GM18858 (cell line): ENCODE results near the gene FGF6.
"Not testable (repeated sequence)": the region's sequence is repeated elsewhere in the genome, so short reads cannot be mapped to it uniquely, and the experiment has no call there.

Source experiments
- ATAC-seq: cut with Tn5 transposase; IDR thresholded peaks from one replicate; pipeline ENCODE4 v1.9.1; 2021; ENCODE audit not compliant: unreplicated experiment

FGF6 gene

GRCh38 chr12:4421590-4422031, 24.0 kb downstream of the FGF6 start:
- no peak for ATAC-seq

DNA sequence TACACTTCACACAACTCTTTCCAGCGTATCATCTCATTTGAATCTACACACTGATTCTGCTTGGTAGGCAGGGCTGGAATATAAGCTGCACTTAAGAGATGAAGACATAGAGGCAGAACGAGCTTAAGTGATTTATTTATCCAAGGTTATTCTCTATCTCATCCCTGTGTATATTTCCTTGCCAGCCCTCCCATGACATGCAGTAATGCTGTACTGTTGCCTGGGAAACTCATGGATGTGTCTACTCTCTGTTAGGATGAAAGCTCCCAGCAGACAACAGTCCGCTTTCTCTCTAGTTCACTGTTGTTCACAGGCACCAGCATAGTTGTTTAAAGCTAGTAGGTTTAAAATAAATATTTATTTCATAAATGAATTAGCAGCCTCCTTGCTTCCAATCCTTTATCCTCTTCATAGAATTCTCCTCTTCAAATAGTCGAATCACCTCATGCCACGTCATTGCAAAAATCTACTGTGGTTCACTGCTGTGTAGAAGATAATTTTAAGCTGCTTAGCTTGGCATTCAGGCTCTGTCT, 25.4 kb downstream of the FGF6 start:
- ATAC-seq, result no peak

- ATAC-seq, result no peak
Measured at GRCh38 chr12:4418913-4419312, 26.7 kb downstream of the FGF6 start.

- ATAC-seq, result no peak
Measured at GRCh38 chr12:4417936-4418335, 27.7 kb downstream of the FGF6 start.

DNA sequence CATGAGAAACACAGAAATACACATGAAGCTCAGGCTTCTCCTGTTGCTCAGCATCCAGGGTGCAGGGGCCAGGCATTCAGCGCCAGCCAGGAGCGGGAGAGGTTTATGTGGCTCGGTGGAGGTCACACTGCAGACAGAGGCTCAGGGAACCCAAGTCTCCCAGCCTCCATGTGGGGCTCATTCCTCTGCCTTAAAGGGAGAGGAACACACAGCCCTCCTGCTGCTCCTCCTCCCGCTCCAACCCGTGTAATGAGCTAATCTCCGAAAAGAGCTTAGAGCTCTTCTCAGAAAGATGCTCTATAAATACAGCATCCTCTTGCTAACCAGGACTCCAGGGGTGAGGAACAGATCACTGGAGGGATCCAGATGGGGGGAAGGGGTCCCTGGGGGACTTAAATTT, 28.2 kb downstream of the FGF6 start:
- no peak for ATAC-seq

DNA sequence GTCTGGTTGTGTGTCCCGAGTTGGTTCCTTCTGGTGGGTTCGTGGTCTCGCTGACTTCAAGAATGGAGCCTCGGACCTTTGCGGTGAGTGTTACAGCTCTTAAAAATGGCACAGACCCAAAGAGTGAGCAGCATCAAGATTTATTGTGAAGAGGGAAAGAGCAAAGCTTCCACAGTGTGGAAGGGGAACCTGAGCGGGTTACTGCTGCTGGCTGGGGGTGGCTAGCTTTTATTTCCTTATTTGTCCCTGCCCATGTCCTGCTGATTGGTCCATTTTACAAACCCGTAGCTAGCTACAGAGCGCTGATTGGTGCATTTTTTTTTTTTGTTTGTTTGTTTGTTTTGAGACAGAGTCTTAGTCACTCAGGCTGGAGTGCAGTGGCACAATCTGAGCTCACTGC, 29.3 kb downstream of the FGF6 start:
- ATAC-seq, result no peak

- ATAC-seq, result no peak
Measured at GRCh38 chr12:4412465-4412864, 33.1 kb downstream of the FGF6 start.

DNA sequence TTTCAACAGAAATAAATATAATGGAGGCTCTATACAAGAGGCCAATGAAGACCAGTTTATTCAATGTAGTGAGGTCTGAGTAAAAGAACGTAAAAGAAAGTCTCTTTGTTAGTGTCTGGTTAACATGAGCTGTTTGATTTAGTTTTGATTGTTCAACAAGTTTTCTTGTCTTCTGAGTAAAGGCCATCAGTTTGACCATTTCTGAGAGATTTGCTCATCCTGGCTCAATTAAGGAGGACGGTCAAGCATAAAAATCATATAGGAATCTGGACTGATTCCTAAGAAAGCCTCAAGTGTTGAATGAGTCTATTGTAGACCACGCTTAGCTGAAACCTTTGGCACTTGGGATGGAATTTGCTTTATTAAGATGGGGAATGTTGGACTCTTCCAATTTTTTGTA, 33.6 kb downstream of the FGF6 start:
- no peak for ATAC-seq

GRCh38 chr12:4407136-4407535, 38.5 kb downstream of the FGF6 start:
- ATAC-seq, result no peak

GRCh38 chr12:4404877-4405637, 40.6 kb downstream of the FGF6 start:
- not testable (repeated sequence) for ATAC-seq

DNA sequence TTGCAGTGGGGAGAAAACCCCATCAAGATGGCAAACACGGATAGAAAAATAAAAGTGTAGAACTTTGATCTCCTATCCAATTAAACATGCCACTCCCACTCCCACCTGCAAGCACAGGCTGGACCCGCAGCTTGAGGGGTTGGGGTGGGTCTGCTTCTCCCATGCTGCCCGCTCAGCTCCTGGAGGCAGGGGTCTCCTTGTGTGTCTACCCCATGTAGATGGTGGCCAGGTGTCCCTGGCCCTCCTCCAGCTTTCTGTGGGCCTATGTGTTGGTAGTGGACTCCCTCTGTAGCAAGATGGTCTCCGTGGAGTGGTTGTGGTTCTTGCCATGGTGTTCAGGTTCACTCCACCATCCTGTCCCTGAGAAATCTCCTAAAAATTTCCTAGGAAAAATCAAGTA, 42.6 kb downstream of the FGF6 start:
- no peak for ATAC-seq

- no peak for ATAC-seq
Measured at GRCh38 chr12:4401117-4401516, 44.5 kb downstream of the FGF6 start.

DNA sequence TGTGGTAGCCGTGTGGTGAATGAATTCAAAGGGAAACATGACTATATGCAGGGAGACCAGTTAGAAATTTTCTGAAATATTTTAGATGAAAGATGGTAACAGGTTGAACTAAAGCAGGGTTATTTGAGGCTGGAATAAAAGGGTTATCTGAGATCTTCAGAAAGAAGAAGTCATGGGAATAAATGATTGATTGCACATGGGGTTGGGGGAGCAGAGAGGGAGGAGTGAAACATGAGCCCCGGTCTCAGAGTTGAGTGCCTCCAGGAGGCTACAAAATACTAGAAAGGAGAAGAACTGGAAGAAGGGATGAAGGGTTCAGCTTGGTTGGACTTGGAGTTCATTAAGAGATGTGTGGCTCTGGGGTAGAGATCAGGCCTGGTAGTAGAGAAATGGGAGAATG, 49.8 kb downstream of the FGF6 start:
- no peak for ATAC-seq

DNA sequence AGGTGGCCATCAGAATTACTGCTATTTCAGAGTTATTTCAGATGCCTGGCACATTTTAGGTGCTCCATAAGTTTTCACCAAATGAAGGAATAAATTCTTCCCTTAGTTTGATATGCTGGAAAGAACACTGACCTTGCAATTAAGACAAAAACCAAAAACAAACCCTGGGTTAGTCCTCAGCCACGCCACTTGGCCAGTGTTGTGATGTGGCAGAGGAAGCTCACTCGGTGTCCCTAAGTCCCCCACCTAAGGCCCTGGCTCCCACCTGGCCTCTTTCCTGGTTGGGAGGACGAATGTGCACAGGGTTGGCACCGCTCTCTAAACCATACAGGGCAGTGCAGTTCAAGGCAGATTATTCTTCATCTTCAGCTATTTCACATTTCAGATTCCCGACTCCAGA, 52.4 kb downstream of the FGF6 start:
- ATAC-seq, result no peak

GRCh38 chr12:4392223-4392742, 53.3 kb downstream of the FGF6 start:
- ATAC-seq, result no peak

DNA sequence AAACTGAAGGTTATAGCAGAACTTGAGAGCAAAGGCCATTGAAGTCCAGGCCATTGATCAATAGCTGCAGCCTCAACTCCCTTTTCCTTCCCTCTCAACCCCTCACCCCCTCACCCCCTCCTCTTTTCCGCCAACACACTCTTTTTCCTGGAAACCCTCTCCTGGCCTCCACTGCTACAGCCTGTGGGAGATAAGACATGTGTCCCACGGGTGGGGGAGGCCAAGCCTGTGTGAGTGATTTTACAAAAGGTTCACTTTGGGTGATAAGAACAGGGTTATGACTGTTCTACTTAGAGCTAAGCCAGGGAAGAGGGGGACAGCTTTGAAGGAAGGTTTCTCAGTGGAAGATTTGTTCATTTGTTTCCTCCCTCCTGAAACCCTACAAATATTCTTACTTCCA, 57.0 kb downstream of the FGF6 start:
- no peak for ATAC-seq

DNA sequence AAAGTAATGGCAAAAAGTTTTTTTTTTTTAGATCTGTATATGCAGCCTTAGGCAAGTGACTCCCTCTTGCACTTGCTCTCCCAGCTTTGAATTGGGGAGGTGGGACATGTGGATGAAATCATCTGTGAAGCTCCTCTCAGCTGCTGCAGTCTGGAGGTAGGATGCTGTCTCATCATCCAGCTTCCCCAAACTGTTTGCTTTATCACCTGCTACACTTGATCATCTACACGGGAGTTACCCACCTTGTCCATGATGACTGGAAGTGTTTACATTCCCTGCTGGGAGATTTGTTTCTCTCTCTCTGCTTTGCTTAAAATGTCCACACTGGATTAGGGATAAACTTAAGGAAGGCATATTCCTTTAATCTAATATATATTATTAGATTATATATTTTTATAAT, 57.6 kb downstream of the FGF6 start:
- ATAC-seq, result no peak

- ATAC-seq, result no peak
Measured at GRCh38 chr12:4387607-4388006, 58.0 kb downstream of the FGF6 start.

DNA sequence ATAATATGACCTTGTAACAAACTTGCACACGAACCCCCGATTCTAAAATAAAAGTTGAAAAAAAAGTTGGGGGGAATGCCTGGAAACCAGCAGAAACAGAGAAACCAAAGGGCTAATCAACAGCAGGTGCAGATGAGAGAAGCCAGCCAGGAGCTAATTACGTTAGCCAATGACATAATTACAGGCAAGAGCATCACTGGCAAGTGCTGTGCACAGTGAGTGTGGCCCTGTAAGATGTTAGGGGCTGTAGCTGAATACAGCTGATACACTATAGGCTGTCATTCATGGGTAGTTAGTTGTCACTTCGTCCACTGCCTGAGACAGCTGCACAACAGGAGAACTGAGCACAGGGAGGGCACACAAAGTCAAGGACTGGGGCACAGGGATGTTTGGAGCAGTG, 58.8 kb downstream of the FGF6 start:
- ATAC-seq, result no peak
